HepG2 (cell line): ENCODE measurements around the gene WNK4. TPM values are rescaled to one million over a fixed set of nuclear protein-coding genes. Genes with fewer than 3 reads are reported as not detected.
A peak's percentile ranks its signal among the peaks of the same experiment; 100 is the strongest.

Experiments
- ATAD3A ChIP-seq: sonication (generic); formaldehyde crosslinking; IDR thresholded peaks from 2 replicates; pipeline ENCODE4 v1.4.0; 2020; ENCODE audit warnings: missing genetic modification reagents
- ATF1 ChIP-seq: IDR thresholded peaks from 2 replicates; pipeline ENCODE4 v1.6.1; 2016; ENCODE audit warnings: mild to moderate bottlenecking, control low read depth
- CBFB ChIP-seq: sonication (generic); formaldehyde crosslinking; IDR thresholded peaks from 2 replicates; pipeline ENCODE4 v1.4.0; 2020; ENCODE audit warnings: missing genetic modification reagents
- CCAR2 ChIP-seq: fragments of 200-400 bp; formaldehyde crosslinking; optimal IDR thresholded peaks from 2 replicates; pipeline ENCODE3; 2018; ENCODE audit warnings: low read depth, mild to moderate bottlenecking, low read length, moderate library complexity
- HIVEP1 ChIP-seq: sonication (generic); formaldehyde crosslinking; IDR thresholded peaks from 2 replicates; pipeline ENCODE4 v1.4.0; 2020; ENCODE audit warnings: mild to moderate bottlenecking, missing genetic modification reagents
- HMGXB4 ChIP-seq, 2 experiments: sonication (generic) in 1 of 2; formaldehyde crosslinking in 1 of 2; IDR thresholded peaks; 2 replicates each; pipeline versions ENCODE4 v1.4.0 to v1.6.1; 2018 to 2020; ENCODE audit warnings: missing genetic modification reagents in 2 of 2, borderline replicate concordance in 1 of 2, low read depth in 1 of 2, mild to moderate bottlenecking in 1 of 2, missing biosample characterization in 1 of 2
- HNF4G ChIP-seq, 2 experiments: sonication (generic) in 1 of 2; formaldehyde crosslinking in 1 of 2; IDR thresholded peaks; 2 replicates each; pipeline versions ENCODE4 v1.4.0 to v1.6.1; 2011 to 2020; ENCODE audit warnings: borderline replicate concordance in 2 of 2, low read depth in 2 of 2, mild to moderate bottlenecking in 2 of 2, low read length in 1 of 2, missing genetic modification reagents in 1 of 2, moderate library complexity in 1 of 2
- MBNL3 ChIP-seq: fragments of 250-450 bp; sonication (Bioruptor Pico); conservative IDR thresholded peaks from 2 replicates; pipeline ENCODE4 v1.8.0; 2022; ENCODE audit warnings: mild to moderate bottlenecking, inconsistent platforms
- SKI ChIP-seq: fragments of 450-650 bp; IDR thresholded peaks from one replicate; pipeline ENCODE4 v1.6.1; 2018; ENCODE audit warnings: mild to moderate bottlenecking; ENCODE audit not compliant: partially characterized antibody
- SNAPC5 ChIP-seq: sonication (generic); formaldehyde crosslinking; IDR thresholded peaks from 2 replicates; pipeline ENCODE4 v1.8.1; 2023; ENCODE audit warnings: mild to moderate bottlenecking, missing genetic modification reagents, borderline replicate concordance
- TOE1 ChIP-seq: sonication (generic); formaldehyde crosslinking; IDR thresholded peaks from 2 replicates; pipeline ENCODE4 v1.4.0; 2020; ENCODE audit warnings: mild to moderate bottlenecking, missing genetic modification reagents
- TRIM22 ChIP-seq: fragments of 450-650 bp; IDR thresholded peaks from 2 replicates; pipeline ENCODE4 v1.6.1; 2017
- ZNF276 ChIP-seq: sonication (generic); formaldehyde crosslinking; IDR thresholded peaks from 2 replicates; pipeline ENCODE4 v1.4.0; 2020; ENCODE audit warnings: mild to moderate bottlenecking, low read depth, missing genetic modification reagents
- ZNF292 ChIP-seq: sonication (generic); formaldehyde crosslinking; IDR thresholded peaks from 2 replicates; pipeline ENCODE4 v1.8.1; 2022; ENCODE audit warnings: mild to moderate bottlenecking, low read depth, missing genetic modification reagents, borderline replicate concordance
- ZNF883 ChIP-seq: sonication (generic); formaldehyde crosslinking; IDR thresholded peaks from 2 replicates; pipeline ENCODE4 v1.5.1; 2020; ENCODE audit warnings: mild to moderate bottlenecking, missing genetic modification reagents; ENCODE audit errors: not compliant biosample characterization
- ZSCAN20 ChIP-seq: sonication (generic); formaldehyde crosslinking; IDR thresholded peaks from 2 replicates; pipeline ENCODE4 v1.4.0; 2020; ENCODE audit warnings: missing genetic modification reagents, mild to moderate bottlenecking, borderline replicate concordance
- polyA plus RNA-seq, 8 experiments: library from polyadenylated mRNA; depleted of rRNA in 3 of 8; stranded (reverse) in 7 of 8; unstranded in 1 of 8; fragments of >200 nt; fragmentation: Illumina TruSeq in 4 of 8; extraction: Trizol in 4 of 8; gene quantifications; 2 replicates each; pipeline versions ENCODE4 v1.2.1 to v1.2.3, GENCODE V29; 2011 to 2016; ENCODE audit warnings: low read depth in 4 of 8, missing spikeins in 1 of 8, mixed read lengths in 1 of 8; ENCODE audit not compliant: insufficient read depth in 1 of 8
- total RNA-seq, 5 experiments: library from RNA; depleted of rRNA; stranded (reverse); fragments of >200 nt; fragmentation: Illumina TruSeq; extraction: Trizol; gene quantifications; 2 replicates each; pipeline ENCODE4 v1.2.3, GENCODE V29; 2016; ENCODE audit warnings: low read depth in 1 of 5
- TF ChIP-seq, protein P1 (sequence below): sonication (generic); formaldehyde crosslinking; conservative IDR thresholded peaks from 2 replicates; pipeline ENCODE4 v1.4.0; 2020; ENCODE audit warnings: mild to moderate bottlenecking, missing genetic modification reagents, moderate library complexity

The WNK4 gene
- total and polyA plus RNA-seq, 2 of the 13 experiments (the other 11 are each of a cell fraction or from before 2014, with no cell fraction given), result 2.7 to 13.7 TPM

DNA sequence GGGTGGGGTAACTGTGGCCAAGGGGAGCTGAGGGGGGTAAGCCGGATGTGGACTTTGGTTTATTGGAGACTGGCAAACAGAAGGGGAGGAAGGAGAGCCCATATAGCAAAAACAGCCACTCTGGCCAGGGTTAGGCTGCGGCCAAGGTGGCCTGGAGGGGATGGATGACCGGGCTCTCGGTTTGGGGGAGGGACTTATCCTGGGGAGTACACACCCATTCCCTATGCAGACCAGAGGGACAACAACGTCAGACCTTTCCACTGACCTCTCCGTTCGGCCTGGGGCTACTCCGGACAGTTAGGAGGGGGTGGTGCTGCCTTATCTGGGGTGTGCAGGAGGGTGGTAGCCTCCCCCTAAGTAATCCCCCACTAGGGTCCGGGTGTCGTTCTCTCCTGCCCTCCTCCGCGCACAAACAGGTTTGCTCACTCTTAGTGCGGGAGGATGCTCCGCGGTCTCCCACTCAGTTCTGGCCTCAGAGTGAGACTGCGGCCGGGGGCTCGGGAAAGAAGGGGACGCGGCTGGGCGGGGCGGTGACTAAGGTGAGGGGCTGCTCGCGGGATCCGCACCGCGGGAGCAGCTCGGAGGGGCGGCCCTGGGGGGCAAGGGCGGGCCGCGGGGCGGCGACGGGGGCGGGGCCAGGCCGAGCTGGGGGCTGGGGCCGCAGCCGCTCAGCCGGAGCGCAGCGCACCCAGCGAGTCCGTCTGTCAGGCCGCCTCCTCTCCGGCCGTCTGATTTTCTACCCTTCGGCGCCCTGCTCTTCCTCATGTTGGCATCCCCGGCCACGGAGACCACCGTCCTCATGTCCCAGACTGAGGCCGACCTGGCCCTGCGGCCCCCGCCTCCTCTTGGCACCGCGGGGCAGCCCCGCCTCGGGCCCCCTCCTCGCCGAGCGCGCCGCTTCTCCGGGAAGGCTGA is at the start of gene WNK4 (continued):
- TF ChIP-seq HMGXB4 (CRISPR knock-in tag; IDR thresholded peaks at IDR 0.05; ENCODE audit: borderline replicate concordance in 1 of 2, low read depth in 1 of 2), result peak; percentile 68 to 79
- no peak; the same call in 1 of the 2 replicates for TF ChIP-seq ZNF292 (CRISPR knock-in tag)
- no peak for TF ChIP-seq MBNL3
- no peak for TF ChIP-seq ATF1 (CRISPR knock-in tag)
- 0 out of 2 replicates have a peak, but pooled peaks have one; percentile 43 for TF ChIP-seq TOE1 (CRISPR knock-in tag)
- no peak for TF ChIP-seq ATAD3A (CRISPR knock-in tag)
- peak; percentile 53; the same call in 1 of the 2 replicates for TF ChIP-seq HIVEP1 (CRISPR knock-in tag)
- peak; percentile 57 for TF ChIP-seq ZNF883 (CRISPR knock-in tag)
- TF ChIP-seq ZNF276 (CRISPR knock-in tag), result no peak
- peak; percentile 69 for TF ChIP-seq SKI
- TF ChIP-seq, protein P1, sequence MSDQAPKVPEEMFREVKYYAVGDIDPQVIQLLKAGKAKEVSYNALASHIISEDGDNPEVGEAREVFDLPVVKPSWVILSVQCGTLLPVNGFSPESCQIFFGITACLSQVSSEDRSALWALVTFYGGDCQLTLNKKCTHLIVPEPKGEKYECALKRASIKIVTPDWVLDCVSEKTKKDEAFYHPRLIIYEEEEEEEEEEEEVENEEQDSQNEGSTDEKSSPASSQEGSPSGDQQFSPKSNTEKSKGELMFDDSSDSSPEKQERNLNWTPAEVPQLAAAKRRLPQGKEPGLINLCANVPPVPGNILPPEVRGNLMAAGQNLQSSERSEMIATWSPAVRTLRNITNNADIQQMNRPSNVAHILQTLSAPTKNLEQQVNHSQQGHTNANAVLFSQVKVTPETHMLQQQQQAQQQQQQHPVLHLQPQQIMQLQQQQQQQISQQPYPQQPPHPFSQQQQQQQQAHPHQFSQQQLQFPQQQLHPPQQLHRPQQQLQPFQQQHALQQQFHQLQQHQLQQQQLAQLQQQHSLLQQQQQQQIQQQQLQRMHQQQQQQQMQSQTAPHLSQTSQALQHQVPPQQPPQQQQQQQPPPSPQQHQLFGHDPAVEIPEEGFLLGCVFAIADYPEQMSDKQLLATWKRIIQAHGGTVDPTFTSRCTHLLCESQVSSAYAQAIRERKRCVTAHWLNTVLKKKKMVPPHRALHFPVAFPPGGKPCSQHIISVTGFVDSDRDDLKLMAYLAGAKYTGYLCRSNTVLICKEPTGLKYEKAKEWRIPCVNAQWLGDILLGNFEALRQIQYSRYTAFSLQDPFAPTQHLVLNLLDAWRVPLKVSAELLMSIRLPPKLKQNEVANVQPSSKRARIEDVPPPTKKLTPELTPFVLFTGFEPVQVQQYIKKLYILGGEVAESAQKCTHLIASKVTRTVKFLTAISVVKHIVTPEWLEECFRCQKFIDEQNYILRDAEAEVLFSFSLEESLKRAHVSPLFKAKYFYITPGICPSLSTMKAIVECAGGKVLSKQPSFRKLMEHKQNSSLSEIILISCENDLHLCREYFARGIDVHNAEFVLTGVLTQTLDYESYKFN (CRISPR knock-in tag), result peak; percentile 99
- no peak; the same call in 1 of the 2 replicates for TF ChIP-seq ZSCAN20
- TF ChIP-seq CCAR2, result peak; percentile 29
- peak; percentile 21; the same call in 1 of the 2 replicates for TF ChIP-seq CBFB (CRISPR knock-in tag)
- TF ChIP-seq HNF4G (IDR thresholded peaks at IDR 0.05; ENCODE audit: borderline replicate concordance, low read depth, low read length), result peak; percentile 96
- peak; percentile 96 for TF ChIP-seq HNF4G (CRISPR knock-in tag; IDR thresholded peaks at IDR 0.05; ENCODE audit: borderline replicate concordance, low read depth)
- TF ChIP-seq TRIM22, result no peak
- TF ChIP-seq SNAPC5, result no peak
